GM18951 (cell line): Measurements from ENCODE around the gene APIP.

Experiments
- POLR2A ChIP-seq: IDR thresholded peaks from 4 replicates; pipeline ENCODE4 v1.6.1; 2011; ENCODE audit warnings: mild to moderate bottlenecking; ENCODE audit not compliant: insufficient read length, insufficient read depth; ENCODE audit errors: extremely low read depth
- in situ Hi-C: fragments of 300-500 bp; cut with MboI; formaldehyde crosslinking; loops from one replicate; pipeline ENCODE4 v1.12.0; 2022; ENCODE audit warnings: low sequenced_read_pairs, mixed read lengths, inconsistent platforms; ENCODE audit not compliant: unreplicated experiment

The APIP gene

DNA sequence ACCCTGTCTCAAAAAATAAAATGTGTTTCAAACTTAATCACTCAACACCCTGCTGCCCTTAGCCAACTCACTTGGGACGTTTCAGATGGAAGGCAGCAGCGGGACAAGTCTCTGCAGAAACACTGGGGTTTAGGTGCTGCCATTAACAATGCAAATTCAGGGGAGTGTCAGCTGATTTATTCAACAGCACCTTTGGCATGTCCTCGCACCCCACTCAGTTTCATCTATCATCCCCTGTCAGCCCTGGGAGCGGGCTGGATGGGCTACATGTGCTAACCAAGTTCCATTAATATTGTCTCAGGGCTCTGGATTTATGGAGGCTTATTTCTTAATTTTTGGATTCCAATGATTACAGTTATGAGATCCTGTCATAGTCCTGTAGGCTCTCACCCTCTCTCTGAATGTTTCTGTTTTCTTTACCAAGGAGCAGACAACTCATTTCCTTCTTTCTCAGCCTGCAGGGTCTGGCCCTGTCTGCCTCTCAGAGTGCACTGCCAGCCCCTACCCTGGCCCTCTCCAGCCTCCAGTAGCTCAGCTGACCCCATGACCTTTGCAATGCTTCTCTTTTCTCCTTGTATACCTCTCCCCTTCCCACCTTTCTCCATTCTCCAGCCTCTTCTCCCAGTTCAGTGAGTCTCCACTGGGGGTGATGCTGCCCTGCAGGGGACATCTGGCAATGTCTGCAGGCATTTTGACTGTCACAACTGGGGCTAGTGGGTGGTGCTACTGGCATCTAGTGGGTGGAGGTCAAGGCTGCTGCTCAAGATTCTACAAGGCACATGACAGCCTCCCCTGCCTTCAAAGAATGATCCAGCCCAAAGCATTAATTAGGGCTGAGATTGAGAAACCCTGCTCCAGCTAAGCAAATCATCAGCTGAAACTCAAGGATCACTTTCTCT, 79.0 kb downstream of the APIP start:
- in situ Hi-C loops: no loop called here
- no peak for TF ChIP-seq POLR2A

DNA sequence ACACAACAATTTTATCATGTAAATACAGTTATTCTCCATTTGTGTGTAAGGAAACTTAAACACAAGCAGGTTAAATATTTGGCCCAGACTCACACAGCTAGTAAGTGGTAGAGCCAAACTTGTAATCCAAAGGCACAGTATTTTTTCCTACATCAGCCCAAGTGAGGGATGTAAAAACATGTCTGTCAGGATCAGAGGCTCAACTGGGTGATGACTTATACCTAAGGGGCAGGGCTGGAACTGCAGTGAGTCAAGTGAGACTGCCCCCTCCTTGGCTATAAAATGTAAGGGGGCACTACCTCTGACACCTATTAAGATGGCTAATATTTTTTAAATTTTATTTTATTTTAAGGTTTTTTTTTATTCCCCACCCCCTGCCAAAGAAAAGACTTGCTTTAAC, 82.6 kb downstream of the APIP start:
- no peak for TF ChIP-seq POLR2A
- in situ Hi-C loops: no loop called here
